ENCODE data around the gene GPATCH1.

DNA sequence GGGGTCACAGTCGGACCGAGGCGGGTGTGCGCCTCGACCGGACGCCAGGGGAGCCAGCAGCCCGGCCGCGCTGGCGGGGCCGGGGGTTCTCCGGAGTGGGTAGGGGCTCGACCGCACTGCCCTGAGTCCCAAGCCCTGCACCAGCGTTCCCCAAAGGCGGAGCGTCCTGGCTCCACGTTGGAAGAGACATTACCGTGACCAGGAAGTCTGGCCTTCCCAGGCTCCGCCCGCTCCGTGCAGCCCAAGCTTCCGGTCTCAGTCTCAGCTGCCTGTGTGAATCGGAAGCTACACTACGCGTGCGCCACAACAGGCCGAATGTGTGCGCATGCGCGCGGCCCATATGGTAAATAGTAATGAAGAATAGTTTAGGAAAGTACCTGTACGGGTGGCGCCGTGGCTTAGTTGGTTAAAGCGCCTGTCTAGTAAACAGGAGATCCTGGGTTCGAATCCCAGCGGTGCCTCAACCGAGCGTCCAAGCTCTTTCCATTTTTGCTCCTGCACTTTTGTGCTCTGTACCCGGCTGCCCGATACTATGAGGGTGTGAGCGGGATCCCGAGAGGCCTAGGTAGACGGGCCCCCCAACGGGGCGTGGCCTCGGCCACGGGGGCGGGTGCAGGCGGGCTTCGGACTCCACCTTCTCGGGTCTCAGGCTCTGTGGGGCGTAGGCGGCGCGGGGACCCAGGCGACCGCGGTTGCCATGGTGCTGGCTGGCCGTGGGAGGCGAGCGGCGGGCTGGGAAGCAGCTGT is 95.9 kb downstream of the GPATCH1 start:
- no peak for TF ChIP-seq ZNF773 (CRISPR knock-in tag; IDR thresholded peaks at IDR 0.05; ENCODE audit: borderline replicate concordance)
- TF ChIP-seq ZNF264 (CRISPR knock-in tag; IDR thresholded peaks at IDR 0.05) = peak; percentile 87
- TF ChIP-seq, protein P1, sequence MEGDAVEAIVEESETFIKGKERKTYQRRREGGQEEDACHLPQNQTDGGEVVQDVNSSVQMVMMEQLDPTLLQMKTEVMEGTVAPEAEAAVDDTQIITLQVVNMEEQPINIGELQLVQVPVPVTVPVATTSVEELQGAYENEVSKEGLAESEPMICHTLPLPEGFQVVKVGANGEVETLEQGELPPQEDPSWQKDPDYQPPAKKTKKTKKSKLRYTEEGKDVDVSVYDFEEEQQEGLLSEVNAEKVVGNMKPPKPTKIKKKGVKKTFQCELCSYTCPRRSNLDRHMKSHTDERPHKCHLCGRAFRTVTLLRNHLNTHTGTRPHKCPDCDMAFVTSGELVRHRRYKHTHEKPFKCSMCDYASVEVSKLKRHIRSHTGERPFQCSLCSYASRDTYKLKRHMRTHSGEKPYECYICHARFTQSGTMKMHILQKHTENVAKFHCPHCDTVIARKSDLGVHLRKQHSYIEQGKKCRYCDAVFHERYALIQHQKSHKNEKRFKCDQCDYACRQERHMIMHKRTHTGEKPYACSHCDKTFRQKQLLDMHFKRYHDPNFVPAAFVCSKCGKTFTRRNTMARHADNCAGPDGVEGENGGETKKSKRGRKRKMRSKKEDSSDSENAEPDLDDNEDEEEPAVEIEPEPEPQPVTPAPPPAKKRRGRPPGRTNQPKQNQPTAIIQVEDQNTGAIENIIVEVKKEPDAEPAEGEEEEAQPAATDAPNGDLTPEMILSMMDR (CRISPR knock-in tag; IDR thresholded peaks at IDR 0.05) = no peak
- no peak for TF ChIP-seq ZNF343 (CRISPR knock-in tag; IDR thresholded peaks at IDR 0.05)
- TF ChIP-seq TARDBP (CRISPR knock-in tag; IDR thresholded peaks at IDR 0.05) = peak; percentile 93
- TF ChIP-seq NFIC (IDR thresholded peaks at IDR 0.05; ENCODE audit: low read length) = no peak
- TF ChIP-seq SRF (IDR thresholded peaks at IDR 0.05; ENCODE audit: low read depth, low read length) = no peak
